Activated CD4-positive, alpha-beta T cell treated with anti-CD3 and anti-CD28 coated beads for 36 hours (primary cell): Measurements from ENCODE around the gene SUPT4H1. TPM values are rescaled to one million over a fixed set of nuclear protein-coding genes. Genes with fewer than 3 reads are reported as not detected.
"Not testable (repeated sequence)": the region's sequence is repeated elsewhere in the genome, so short reads cannot be mapped to it uniquely, and the experiment has no call there.

ENCODE experiments used
- ATAC-seq: fragments of 200-7000 bp; cut with Tn5 transposase; one replicate; pipeline ENCODE4 v1.10.0; 2021; ENCODE audit warnings: mild to moderate bottlenecking, moderate library complexity
- CTCF ChIA-PET: fragments of 350-600 bp; sonication (Branson Sonifier 250); formaldehyde crosslinking; loops from one replicate; lab custom pipeline; 2021; ENCODE audit warnings: antibody characterized with exemption; lab: Charles Lee
- POLR2A ChIA-PET: fragments of 350-600 bp; sonication (Branson Sonifier 250); formaldehyde crosslinking; loops from one replicate; lab custom pipeline; 2021; ENCODE audit warnings: antibody characterized with exemption, inconsistent platforms; lab: Charles Lee
- DNase-seq: peaks from one replicate; pipeline ENCODE4 v3.0.0-alpha.2; 2020
- H3K27ac Mint-ChIP-seq: one replicate; pipeline ENCODE4 v1.8.0; 2021; ENCODE audit warnings: mixed read lengths
- H3K27me3 Mint-ChIP-seq: one replicate; pipeline ENCODE4 v1.8.0; 2021; ENCODE audit warnings: mixed read lengths
- H3K36me3 Mint-ChIP-seq: one replicate; pipeline ENCODE4 v1.8.0; 2021; ENCODE audit warnings: low read depth, mixed read lengths
- H3K4me1 Mint-ChIP-seq: one replicate; pipeline ENCODE4 v1.8.0; 2021; ENCODE audit warnings: mixed read lengths
- H3K4me3 Mint-ChIP-seq: one replicate; pipeline ENCODE4 v1.8.0; 2021; ENCODE audit warnings: mild to moderate bottlenecking, moderate library complexity, mixed read lengths
- H3K9me3 Mint-ChIP-seq: one replicate; pipeline ENCODE4 v1.8.0; 2021; ENCODE audit warnings: low read depth, mixed read lengths
- intact Hi-C, 2 experiments: fragments of 100-400 bp; cut with DNase I in 1 of 2; cut with micrococcal nuclease in 1 of 2; formaldehyde crosslinking; loops; one replicate each; pipeline versions ENCODE4 v1.14.2 to v1.15.1; 2022 to 2024; cut with DNase I, micrococcal nuclease
- total RNA-seq, 2 experiments: library from RNA; stranded (reverse); gene quantifications; one replicate each; pipeline ENCODE4 v1.2.3, GENCODE V29; 2021

Gene SUPT4H1
- total RNA-seq = 100 to 1,000 TPM; 106 to 129 TPM

DNA sequence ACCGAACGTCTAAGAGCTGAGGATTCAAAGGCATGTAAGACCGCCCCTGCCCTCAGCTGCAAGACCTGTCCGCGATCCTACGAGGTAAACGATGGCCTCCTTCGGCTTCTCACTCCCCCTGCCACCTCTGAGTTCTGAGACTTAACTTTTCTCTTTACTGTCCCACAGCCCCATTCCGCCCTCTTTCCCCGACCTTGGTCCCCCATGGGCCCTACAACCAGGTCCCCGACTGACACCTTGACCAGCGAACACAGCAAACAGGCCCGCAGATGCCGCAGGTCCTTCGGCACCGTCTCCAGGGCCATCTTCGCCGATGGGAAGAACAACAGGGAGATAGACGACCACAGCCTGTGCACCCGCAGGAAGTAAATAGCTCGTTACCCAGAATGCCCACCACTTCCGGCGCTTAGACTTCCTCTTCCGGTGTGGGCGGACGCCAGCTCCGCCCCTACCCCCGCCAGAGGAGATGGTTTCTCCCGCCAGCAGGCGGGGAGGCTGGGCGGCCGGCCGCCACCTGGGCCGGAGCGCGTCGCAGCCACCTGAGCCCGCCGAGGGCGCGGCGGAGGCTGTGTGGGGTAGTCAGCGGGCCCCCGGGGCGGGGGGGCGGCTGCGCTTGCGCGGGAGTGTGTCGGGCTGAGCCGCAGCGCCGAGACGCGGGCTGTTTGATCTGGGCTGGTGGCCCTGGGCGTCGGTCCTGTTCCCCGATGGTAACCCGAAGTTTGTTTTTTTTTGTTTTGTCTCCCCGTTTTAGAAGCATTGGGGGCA, at the start of gene SUPT4H1:
Gene SUPT4H1, minus strand, starts transcription at position 371 of the 765 bp plus-strand sequence. Its CDS starts 66 bp downstream, at position 305.
- intact Hi-C loops = loop anchor here (1.0 to 5.0 kb wide), 12 partner anchors 8 to 1435 kb away; partner anchors contain the start of genes MKS1 (in 1 of the 2), PRR11 (in 1 of the 2), RNF43 (in 1 of the 2) and SKA2 (in 1 of the 2)
- Mint-ChIP-seq H3K27ac (peak within 1 kb of the TSS; percentile 98), H3K36me3 (peaks cover 48% of the 10 kb centered on the region), H3K27me3 (no peaks in the 10 kb centered on the region), H3K9me3 (no peaks in the 10 kb centered on the region), H3K4me3 (peak within 1 kb of the TSS; percentile 97), H3K4me1 (peaks cover 41% of the 10 kb centered on the region)
- ChIA-PET CTCF (interaction anchor here (0.5 to 7.2 kb wide), 18 partner anchors 8 to 362 kb away, joined by 3 to 84 read pairs (median 7); partner anchors contain the start of gene RNF43), POLR2A (interaction anchor here (0.6 to 3.1 kb wide), 20 partner anchors 9 to 754 kb away, joined by 3 to 95 read pairs (median 5); partner anchors contain the start of genes MKS1, RNF43 and SRSF1)
- peak; percentile 78 for ATAC-seq
- peak; percentile 96 for DNase-seq

DNA sequence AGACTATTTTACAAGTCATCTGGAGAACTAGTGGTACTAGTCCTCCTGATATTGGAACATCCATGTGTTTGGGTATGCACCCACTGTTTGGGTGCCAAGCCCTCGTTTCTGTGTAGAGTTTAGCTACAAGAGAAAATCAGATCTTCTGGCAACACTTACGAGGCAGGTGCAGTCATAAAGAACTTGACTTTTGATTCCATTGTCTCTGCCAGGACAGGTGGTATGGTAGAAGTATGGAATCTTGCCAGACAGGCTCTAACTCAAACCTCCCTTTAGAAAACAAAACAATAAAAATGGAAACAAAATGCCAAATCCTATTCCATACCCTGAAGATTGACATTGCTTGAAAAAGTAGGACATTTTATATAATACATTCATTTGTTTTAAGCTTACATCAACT, 49.3 kb upstream of the SUPT4H1 start:
- no peak overlapping the region for H3K4me3 Mint-ChIP-seq
- H3K9me3 Mint-ChIP-seq = no peaks in the 10 kb centered on the region
- ChIA-PET CTCF (no interaction called here), POLR2A (no interaction called here)
- intact Hi-C loops = no loop called here
- ATAC-seq = no peak
- H3K4me1 Mint-ChIP-seq = peaks cover 13% of the 10 kb centered on the region
- no peak overlapping the region for H3K27ac Mint-ChIP-seq
- no peaks in the 10 kb centered on the region for H3K27me3 Mint-ChIP-seq
- no peak for DNase-seq
- H3K36me3 Mint-ChIP-seq = no peaks in the 10 kb centered on the region

DNA sequence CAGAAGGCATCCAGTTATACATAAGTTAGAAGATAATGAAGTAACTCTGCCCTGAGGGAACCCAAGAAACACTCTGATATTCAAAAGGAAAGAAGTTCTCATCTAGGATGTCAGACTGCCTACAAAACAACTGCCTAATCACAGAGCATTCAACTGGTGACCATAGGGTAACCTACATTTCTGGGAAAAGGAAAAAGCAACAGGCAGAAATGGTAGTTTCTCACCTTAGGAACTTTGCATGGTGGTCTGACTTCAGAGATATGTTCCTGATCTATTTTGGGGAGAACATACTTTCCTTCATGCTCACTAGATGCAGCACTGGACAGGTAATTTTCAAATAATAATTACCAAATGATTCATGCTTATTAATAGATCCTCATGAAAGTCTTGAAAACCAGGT, 48.8 kb upstream of the SUPT4H1 start:
- intact Hi-C loops = no loop called here
- Mint-ChIP-seq H3K36me3 (no peaks in the 10 kb centered on the region), H3K4me3 (no peak overlapping the region), H3K4me1 (peaks cover 13% of the 10 kb centered on the region), H3K27me3 (no peaks in the 10 kb centered on the region), H3K27ac (no peak overlapping the region), H3K9me3 (no peaks in the 10 kb centered on the region)
- POLR2A ChIA-PET = interaction anchor here (0.9 kb wide), 1 partner anchor 17 kb away, joined by 3 read pairs; no protein-coding TSS in a partner anchor
- CTCF ChIA-PET = interaction anchor here (0.6 to 1.2 kb wide), 5 partner anchors 12 to 97 kb away, joined by 3 to 6 read pairs (median 3); no protein-coding TSS in a partner anchor
- ATAC-seq = no peak
- DNase-seq = no peak

DNA sequence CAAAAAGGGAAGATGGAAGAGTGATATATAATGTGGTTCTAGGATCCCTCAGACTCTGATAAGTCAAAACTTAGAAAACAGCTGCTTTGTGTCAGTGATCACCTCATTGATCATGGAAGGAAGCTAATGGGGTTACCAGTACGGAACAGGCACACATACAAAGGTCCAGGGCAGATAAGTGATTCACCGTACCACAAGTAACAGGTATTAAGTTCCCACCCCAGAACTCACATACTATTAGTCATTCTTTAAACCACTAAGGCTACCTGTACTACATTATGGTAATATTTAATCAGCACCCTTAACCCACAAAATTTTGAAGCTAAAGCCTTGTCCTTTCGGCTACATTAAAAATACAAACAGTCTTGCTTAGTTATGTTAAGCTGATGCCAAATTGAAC, 48.0 kb upstream of the SUPT4H1 start:
- Mint-ChIP-seq H3K4me3 (no peak overlapping the region), H3K4me1 (peaks cover 13% of the 10 kb centered on the region), H3K27me3 (no peaks in the 10 kb centered on the region), H3K36me3 (no peaks in the 10 kb centered on the region), H3K27ac (no peak overlapping the region), H3K9me3 (no peaks in the 10 kb centered on the region)
- intact Hi-C loops = no loop called here
- ATAC-seq (no peak), DNase-seq (no peak)
- ChIA-PET POLR2A (interaction anchor here (0.9 kb wide), 1 partner anchor 16 kb away, joined by 3 read pairs; no protein-coding TSS in a partner anchor), CTCF (interaction anchor here (0.6 to 1.2 kb wide), 7 partner anchors 11 to 200 kb away, joined by 3 to 6 read pairs (median 4); partner anchors contain the start of gene RNF43)

DNA sequence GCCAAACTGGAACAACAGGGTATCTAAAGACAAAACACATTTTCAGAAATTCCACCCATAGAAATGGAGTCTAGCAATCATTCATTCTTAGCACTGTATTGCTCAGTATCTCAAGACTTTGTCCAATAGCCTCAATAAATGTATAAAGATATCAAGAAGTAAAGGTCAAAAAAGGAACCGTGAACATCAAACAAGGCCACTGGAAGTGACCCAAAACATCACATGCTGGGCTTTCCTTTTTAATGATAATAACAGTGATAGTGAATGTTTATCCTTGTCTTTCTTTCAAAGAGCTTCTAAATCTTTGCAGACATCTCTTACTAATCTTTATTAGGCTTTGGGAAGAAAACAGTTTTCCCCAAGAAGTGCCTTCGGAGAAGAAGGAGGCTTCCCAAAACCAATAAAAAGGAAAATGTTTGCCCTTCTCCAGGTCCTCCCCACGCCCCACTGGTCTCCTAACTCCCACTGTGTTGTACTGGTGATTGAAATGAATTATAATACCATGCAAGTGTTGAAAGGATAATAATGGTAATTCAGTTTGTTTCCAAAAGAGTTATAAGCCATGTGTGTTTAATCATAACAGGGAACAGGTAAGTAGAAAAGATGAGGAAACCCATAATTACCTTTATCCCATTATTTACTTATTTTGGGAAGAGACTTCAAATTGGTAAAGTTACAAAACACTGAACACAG, 46.7 kb upstream of the SUPT4H1 start:
- no peak overlapping the region for H3K27ac Mint-ChIP-seq
- peaks cover 13% of the 10 kb centered on the region for H3K4me1 Mint-ChIP-seq
- ChIA-PET CTCF (interaction anchor here (0.6 kb wide), 1 partner anchor 71 kb away, joined by 3 read pairs; no protein-coding TSS in a partner anchor), POLR2A (no interaction called here)
- intact Hi-C loops = no loop called here
- H3K36me3 Mint-ChIP-seq = no peaks in the 10 kb centered on the region
- ATAC-seq (no peak), DNase-seq (no peak)
- H3K4me3 Mint-ChIP-seq = no peak overlapping the region
- no peaks in the 10 kb centered on the region for H3K9me3 Mint-ChIP-seq
- no peaks in the 10 kb centered on the region for H3K27me3 Mint-ChIP-seq

DNA sequence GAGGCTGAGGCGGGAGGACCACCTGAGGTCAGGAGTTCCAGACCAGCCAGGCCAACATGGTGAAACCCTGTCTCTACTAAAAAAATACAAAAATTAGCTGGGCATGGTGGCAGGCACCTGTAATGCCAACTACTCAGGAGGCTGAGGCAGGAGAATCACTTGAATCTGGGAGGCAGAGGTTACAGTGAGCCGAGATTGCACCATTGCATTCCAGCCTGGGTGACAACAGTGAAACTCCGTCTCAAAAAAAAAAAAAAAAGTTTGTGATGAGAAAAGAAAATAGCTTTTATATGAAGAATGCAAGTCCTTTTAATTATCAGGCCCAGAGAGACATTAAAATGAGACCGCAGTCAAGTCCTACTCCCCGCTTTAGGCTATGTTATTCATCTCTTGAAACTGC, 45.4 kb upstream of the SUPT4H1 start:
- H3K36me3 Mint-ChIP-seq, H3K4me1 Mint-ChIP-seq, POLR2A ChIA-PET, H3K27ac Mint-ChIP-seq, H3K4me3 Mint-ChIP-seq, ATAC-seq, DNase-seq, H3K27me3 Mint-ChIP-seq, H3K9me3 Mint-ChIP-seq, intact Hi-C loops: not testable (repeated sequence)
- CTCF ChIA-PET = interaction anchor here (0.8 kb wide), 1 partner anchor 93 kb away, joined by 3 read pairs; no protein-coding TSS in a partner anchor

DNA sequence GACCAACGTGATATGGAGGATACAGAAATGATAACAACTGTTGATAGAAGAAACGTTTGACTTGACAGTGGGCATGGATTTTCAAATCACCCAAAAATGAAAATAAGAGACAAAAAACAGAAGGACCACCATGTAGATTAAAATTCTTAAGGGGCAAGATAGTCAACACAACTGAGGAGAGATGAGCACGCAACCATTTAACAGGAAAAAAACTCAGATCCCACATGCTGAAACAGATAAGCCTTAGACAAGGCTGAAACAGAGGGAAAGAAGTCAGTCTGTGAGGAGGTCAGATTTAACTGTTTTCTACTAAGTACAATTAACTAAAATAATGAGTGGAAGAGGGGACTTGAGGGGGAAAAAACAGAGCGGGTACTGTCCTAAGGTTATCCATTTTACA, 44.2 kb upstream of the SUPT4H1 start:
- DNase-seq = no peak
- ATAC-seq = no peak
- intact Hi-C loops = no loop called here
- H3K9me3 Mint-ChIP-seq = no peaks in the 10 kb centered on the region
- ChIA-PET POLR2A (interaction anchor here (0.6 kb wide), 1 partner anchor 235 kb away, joined by 3 read pairs; no protein-coding TSS in a partner anchor), CTCF (interaction anchor here (2.4 kb wide), 1 partner anchor 21 kb away, joined by 11 read pairs; the partner anchor contains the start of gene RNF43)
- no peaks in the 10 kb centered on the region for H3K27me3 Mint-ChIP-seq
- no peak overlapping the region for H3K4me3 Mint-ChIP-seq
- H3K27ac Mint-ChIP-seq = no peak overlapping the region
- H3K36me3 Mint-ChIP-seq = no peaks in the 10 kb centered on the region
- H3K4me1 Mint-ChIP-seq = no peaks in the 10 kb centered on the region

DNA sequence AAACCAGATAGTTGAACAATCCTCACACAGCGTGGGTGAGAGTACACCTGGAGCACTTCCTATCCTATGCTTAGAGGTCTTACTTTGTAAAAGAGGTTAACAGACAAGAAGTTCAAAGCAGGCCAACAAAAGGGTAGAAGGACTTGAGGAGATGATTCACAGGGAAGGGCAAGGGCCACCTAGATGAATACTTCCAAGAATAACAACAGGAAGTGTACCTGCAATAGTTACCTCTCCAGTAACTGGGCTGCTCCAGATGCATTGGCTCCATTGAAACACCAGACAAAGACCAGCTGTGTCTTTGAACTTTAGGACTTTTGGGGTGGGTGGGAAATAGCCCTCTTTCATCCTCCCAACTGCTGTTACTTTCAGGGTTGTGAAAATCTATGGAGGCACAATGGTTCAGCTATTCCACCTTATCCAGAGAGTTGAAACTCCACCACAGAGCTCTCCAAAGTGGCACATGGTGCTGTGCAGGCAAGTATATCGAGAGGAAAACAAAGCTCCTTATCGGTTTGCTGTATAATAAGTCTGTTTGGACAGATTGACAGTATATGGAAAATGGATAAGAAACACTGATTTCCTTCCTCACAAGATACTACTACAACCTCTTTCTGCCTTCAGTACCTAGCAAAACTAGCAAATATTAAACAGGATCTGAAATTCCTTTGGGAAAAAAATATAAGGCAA, 42.7 kb upstream of the SUPT4H1 start:
- H3K4me1 Mint-ChIP-seq = no peaks in the 10 kb centered on the region
- CTCF ChIA-PET = interaction anchor here (0.6 to 2.4 kb wide), 8 partner anchors 16 to 537 kb away, joined by 3 to 11 read pairs (median 3); partner anchors contain the start of gene RNF43
- no peak overlapping the region for H3K4me3 Mint-ChIP-seq
- ATAC-seq (no peak), DNase-seq (no peak)
- no peaks in the 10 kb centered on the region for H3K36me3 Mint-ChIP-seq
- no peak overlapping the region for H3K27ac Mint-ChIP-seq
- POLR2A ChIA-PET = no interaction called here
- H3K9me3 Mint-ChIP-seq = no peaks in the 10 kb centered on the region
- intact Hi-C loops = no loop called here
- no peaks in the 10 kb centered on the region for H3K27me3 Mint-ChIP-seq

DNA sequence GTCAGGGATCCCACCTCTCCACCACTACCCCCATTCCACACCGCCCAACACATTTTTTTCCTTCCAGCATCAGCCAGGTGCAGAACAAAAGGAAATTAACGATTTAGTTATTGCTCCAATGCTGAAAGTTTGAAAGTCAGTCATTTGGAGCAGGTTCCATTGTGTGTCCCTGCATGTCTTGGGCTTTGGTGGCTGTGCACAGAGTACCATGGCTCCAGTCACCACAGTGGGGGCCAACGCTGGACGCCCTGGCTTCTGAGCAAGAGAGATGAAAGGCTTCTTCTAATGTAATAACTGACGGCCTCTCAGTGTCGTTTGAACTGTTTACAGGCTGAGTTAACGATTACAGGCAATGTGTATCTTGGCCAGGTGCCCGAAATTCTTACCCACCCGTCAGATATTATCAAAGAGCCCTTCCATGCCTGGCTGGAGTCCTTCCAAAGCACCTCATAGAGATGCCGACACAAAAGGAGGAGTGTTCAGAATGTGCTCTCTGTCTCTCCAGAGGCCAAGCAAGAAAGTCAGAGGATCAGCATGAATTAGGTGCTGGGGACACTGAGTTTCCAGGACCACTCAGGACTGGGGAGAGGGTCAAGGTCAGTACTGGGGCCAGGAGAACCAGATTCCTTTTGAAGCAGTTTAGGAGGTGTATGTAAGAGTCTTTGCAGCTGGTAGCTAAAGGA, 39.4 kb upstream of the SUPT4H1 start:
- no peaks in the 10 kb centered on the region for H3K27me3 Mint-ChIP-seq
- ATAC-seq (no peak), DNase-seq (no peak)
- peaks cover 4% of the 10 kb centered on the region for H3K4me1 Mint-ChIP-seq
- H3K9me3 Mint-ChIP-seq = no peaks in the 10 kb centered on the region
- intact Hi-C loops = no loop called here
- no peaks in the 10 kb centered on the region for H3K36me3 Mint-ChIP-seq
- no peak overlapping the region for H3K27ac Mint-ChIP-seq
- no peak overlapping the region for H3K4me3 Mint-ChIP-seq
- POLR2A ChIA-PET = no interaction called here
- CTCF ChIA-PET = interaction anchor here (0.6 kb wide), 1 partner anchor 13 kb away, joined by 4 read pairs; no protein-coding TSS in a partner anchor

DNA sequence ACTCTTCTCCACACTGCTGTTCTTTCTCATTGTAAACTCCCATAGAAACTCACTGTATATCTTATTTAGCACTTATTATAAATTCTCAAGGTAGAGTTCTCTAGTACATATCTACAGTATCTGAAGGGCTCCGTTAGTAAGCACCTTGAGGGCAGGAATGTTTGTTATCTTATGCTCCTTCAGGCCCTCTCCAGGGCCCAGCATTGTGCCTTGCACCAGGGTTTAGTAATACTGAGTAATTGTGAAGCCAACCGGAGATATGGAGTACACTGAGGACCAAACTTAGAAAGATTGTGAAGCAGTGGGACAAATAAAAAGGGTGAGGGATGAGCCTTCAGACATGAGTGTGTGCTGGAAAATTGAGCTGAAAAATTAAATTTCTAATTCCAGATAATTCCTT, 38.9 kb upstream of the SUPT4H1 start:
- ATAC-seq (no peak), DNase-seq (no peak)
- Mint-ChIP-seq H3K36me3 (no peaks in the 10 kb centered on the region), H3K4me3 (no peak overlapping the region), H3K27me3 (no peaks in the 10 kb centered on the region), H3K4me1 (peaks cover 4% of the 10 kb centered on the region), H3K27ac (no peak overlapping the region), H3K9me3 (no peaks in the 10 kb centered on the region)
- intact Hi-C loops = no loop called here
- ChIA-PET POLR2A (no interaction called here), CTCF (interaction anchor here (0.6 kb wide), 1 partner anchor 13 kb away, joined by 4 read pairs; no protein-coding TSS in a partner anchor)
